GM04503 (cell line): ENCODE data around the gene PTH1R.

Source experiments
- DNase-seq: peaks from one replicate; pipeline ENCODE4 v3.0.0-alpha.2; 2012; ENCODE audit warnings: low read depth

The PTH1R gene

DNA sequence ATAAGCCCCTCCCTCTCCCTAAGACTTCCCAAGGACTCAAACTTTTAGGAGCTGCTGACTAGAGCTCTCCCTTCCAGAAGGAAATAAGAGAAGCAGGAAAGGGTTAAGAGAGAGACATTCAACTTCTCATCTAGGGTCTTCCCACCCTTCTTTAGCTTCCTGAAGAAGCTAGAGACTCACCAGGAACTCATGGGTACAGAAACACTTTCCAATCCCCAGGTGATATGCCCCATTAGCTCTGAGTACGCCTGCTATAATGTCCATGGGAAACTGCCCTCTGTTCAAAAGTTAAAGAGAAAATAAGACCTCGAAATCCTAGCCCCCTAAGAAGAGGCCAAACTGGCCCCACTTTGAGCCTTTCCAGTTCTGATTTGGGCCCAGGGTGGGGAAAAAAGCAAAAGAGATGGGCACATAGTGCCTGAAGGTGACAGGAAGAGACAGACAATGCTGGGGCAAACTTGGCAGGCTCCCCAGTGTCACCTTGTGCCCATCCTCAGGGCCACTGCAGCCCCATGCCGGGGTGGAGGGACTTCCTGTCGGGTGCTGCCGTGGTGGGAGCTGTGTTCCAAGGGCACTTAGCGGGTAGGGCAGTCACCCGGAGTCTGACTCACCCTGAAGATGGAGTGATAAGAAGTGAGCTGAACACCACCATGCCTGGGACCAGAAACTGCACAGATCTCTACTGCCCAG lies 69.5 kb downstream of the PTH1R start:
- DNase-seq: no peak

DNA sequence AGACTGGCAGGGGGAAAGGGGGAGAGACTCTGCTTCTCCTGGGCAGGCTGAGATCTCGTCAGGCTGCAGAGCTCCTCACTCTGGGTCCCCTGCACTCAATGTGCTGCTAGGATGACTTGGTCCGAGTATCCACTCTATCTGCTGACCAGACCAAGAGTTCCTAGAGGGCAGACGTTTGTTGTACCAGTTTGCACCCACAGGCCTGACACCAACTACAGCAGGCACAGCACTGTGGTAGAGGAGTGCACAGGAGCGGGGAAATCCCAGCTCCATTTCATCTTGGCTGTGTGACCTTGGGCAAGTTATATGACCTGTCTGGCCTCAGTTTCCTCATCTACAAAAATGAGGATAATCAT lies 70.0 kb downstream of the PTH1R start:
- DNase-seq: no peak

DNA sequence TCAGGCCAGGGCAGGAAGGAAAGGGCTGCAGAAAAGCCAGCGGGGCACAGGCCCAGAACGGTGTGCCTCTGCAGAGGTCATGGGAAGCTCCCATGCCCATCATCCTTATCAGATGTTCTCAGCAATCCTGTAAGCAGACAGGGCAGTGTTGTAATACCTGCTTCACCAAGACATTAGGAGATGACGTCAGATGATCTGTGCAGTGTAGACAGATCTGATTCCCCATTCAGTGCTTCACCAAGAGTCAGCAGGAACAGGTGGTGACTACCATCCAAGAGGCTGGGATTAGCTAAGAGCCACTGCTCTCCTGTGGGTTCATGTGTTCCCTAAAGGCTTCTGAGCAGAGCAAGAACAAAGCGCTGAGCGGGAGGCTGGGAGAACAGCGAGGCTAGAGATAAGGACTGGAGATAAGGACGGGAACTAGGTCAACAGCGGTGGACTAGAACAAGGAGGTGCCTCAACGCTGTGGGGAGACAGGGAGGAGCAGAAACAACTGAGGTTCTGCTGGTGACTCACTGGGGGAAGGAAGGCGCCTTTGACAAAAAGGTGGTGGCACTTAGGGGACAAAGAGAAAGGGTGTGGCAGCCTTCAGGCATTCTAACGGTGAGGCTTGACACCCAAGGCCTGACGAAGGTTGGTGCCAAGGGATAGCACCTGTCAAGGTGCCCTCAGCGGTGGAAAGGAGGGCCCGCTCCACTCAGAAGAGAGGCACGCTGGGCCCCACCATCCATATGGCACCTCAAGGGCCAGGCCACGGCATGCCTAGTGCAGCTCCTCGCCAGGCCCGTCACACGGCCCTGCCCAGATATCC lies 70.7 kb downstream of the PTH1R start:
- no peak for DNase-seq

DNA sequence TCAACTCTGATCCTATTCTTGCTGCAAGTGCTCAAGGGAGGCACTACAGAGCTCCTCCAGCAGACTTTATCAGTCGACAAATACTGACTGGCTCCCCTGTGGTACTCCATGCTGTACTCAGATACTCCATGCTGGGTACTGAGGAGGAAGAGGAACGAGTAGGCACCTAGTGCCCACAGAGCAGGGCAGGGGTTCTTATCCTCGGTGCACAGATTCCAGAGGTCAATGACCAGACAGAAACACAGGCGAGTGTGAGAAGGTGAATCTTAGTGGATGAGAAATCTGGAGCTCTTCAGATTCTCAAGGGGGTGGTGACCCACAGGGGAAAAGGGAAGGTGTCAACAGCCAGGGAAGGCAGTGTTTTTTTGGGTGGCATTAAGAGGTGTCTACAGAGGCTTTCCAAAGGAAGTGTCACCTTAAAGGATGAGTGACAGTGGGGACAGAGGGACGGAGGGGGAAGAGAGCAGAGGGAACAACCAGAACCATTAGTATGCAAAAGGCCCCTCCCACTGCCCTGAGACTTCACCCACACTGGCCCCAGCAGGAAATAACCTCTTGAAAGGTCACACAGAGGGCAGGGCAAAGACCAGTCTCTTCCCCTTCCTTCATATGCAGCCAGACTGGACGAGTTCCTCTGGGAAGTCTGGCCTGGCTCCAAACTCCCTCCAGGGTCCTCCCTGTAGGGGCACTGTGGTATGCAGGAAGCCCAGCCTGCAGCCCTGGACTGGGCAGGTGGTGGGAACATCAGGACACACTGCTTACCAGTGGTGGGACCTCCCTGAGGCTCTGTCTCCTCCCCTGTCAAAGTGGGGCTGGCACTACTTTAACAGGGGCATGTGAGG lies 71.5 kb downstream of the PTH1R start:
- DNase-seq: no peak

DNA sequence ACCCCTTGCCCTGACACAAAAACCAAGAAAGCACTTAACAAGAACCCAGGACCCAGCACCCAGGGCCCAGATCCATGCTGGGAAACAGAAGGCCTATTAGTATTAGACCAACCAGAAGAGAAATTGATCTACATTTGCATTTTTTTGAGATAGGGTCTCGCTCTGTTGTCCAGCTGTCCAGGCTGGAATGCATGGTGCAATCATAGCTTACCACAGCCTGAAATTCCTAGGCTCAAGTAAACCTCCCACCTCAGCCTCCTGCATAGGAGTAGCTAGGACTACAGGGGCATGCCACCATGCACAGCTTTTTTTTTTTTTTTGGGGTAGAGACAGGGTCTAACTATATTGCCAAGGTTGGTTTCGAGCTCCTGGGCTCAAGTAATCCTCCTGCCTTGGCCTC lies 72.7 kb downstream of the PTH1R start:
- no peak for DNase-seq

DNA sequence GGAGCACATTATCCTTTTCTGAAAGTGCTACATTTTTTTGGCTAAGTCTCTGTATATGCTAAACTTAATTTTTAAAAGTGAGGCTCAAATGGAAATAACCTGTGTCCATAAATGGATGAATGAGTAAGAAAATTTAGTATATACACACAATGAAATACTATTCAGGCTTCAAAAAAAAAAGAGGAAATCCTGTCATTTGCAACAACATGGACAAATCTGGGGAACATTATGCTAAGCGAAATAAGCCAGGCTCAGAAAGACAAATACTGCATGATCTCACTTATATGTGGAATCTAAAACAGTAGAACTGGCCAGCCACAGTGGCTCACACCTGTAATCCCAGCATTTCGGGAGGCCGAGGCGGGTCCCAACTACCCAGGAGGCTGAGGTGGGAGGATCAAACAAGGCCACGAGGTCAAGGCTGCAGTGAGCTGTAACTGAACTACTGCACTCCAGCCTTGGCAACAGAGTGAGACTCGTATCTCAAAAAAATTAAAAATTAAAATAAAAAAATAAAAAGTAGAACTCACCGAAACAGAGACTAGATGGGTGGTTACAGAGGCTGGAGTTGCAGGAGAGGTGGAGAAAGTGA lies 73.2 kb downstream of the PTH1R start:
- DNase-seq: no peak

DNA sequence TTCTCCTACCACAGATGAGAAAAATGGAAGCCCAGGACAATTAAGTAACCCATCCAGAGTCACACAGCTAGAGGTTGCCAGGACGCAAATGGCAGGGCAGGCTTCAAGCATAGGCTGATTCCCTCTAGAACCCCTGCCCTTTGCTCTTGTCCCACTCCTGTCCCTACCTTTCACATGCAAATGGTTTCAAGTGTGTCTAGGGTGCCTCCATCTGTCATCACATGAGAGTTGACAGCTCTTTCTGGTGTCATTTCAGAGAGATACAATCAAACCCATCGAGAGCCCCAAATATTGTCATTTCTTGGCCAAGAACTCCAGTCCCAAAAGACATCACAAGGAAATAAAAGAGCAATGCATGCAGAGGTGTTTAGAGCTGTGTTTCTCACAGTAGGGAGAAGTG lies 75.3 kb downstream of the PTH1R start:
- DNase-seq: no peak
